A549 (cell line): ENCODE data around the gene F11R. TPM values are rescaled to one million over a fixed set of nuclear protein-coding genes. Genes with fewer than 3 reads are reported as not detected.

ENCODE experiments used
- ATAC-seq, 2 experiments: fragments of 200-7000 bp in 1 of 2; fragments of >200 bp in 1 of 2; cut with Nextera tagmentation in 1 of 2; cut with Tn5 transposase in 1 of 2; 3 replicates each; pipeline versions ENCODE4 v1.8.0 to v1.9.1; 2018 to 2020; ENCODE audit warnings: mild to moderate bottlenecking in 1 of 2, moderate library complexity in 1 of 2
- CTCF ChIA-PET: fragments of 300-600 bp; sonication (Branson Sonifier 250); formaldehyde crosslinking; extraction: SDS; loops from one replicate; lab custom pipeline; 2021; ENCODE audit warnings: antibody characterized with exemption, inconsistent platforms; lab: Yijun Ruan, JAX
- POLR2A ChIA-PET: fragments of 350-600 bp; formaldehyde crosslinking; extraction: SDS; loops from one replicate; lab custom pipeline; 2021; ENCODE audit warnings: antibody characterized with exemption, inconsistent platforms; lab: Yijun Ruan, JAX
- DNase-seq, 2 experiments: peaks; one replicate each; pipeline versions ENCODE4 v3.0.0 to v3.0.0-alpha.2; 2011 to 2016; ENCODE audit warnings: low read depth in 1 of 2, low spot score in 1 of 2
- FAIRE-seq: peaks from 2 replicates; lab custom pipeline; 2011; peaks lifted over from hg19 to GRCh38; lab: Jason Lieb, UNC
- H3K27ac ChIP-seq, 2 experiments: fragments of >200 bp; sonication (Bioruptor Twin); formaldehyde crosslinking; 3 replicates each; pipeline ENCODE4 v1.5.1; 2016 to 2017
- H3K4me1 ChIP-seq: fragments of >200 bp; sonication (Bioruptor Twin); formaldehyde crosslinking; 3 replicates; pipeline ENCODE4 v1.6.1; 2016
- H3K4me2 ChIP-seq: fragments of >200 bp; sonication (Bioruptor Twin); formaldehyde crosslinking; 3 replicates; pipeline ENCODE4 v1.6.1; 2016
- H3K4me3 ChIP-seq: fragments of >200 bp; sonication (Bioruptor Twin); formaldehyde crosslinking; 3 replicates; pipeline ENCODE4 v1.5.1; 2016
- H3K9me3 ChIP-seq: fragments of >200 bp; sonication (Bioruptor Twin); formaldehyde crosslinking; 3 replicates; pipeline ENCODE4 v1.6.1; 2016
- BHLHE40 ChIP-seq: IDR thresholded peaks from 2 replicates; pipeline ENCODE4 v1.6.1; 2012; ENCODE audit warnings: low read depth, low read length, inconsistent platforms
- CBX8 ChIP-seq: fragments of 200-600 bp; sonication (generic); IDR thresholded peaks from 2 replicates; pipeline ENCODE4 v1.6.1; 2016
- CHD4 ChIP-seq: fragments of 200-600 bp; sonication (generic); IDR thresholded peaks from 2 replicates; pipeline ENCODE4 v1.6.1; 2016; ENCODE audit warnings: antibody characterized with exemption, mild to moderate bottlenecking, borderline replicate concordance
- EHF ChIP-seq: fragments of 250-450 bp; sonication (Bioruptor Pico); IDR thresholded peaks from 2 replicates; pipeline ENCODE4 v1.5.0; 2020; ENCODE audit warnings: mild to moderate bottlenecking
- EHMT2 ChIP-seq: fragments of 200-600 bp; sonication (generic); IDR thresholded peaks from 2 replicates; pipeline ENCODE4 v1.6.1; 2016; ENCODE audit warnings: antibody characterized with exemption, low read depth, mild to moderate bottlenecking, moderate library complexity
- ESRRA ChIP-seq: fragments of 150-350 bp; IDR thresholded peaks from 2 replicates; pipeline ENCODE4 v1.6.1; 2014; ENCODE audit warnings: mild to moderate bottlenecking, low read length, borderline replicate concordance
- HES2 ChIP-seq: fragments of >200 bp; sonication (Bioruptor Twin); formaldehyde crosslinking; IDR thresholded peaks from 2 replicates; pipeline ENCODE4 v1.6.1; 2016
- HOXB13 ChIP-seq: fragments of 250-450 bp; sonication (Bioruptor Pico); IDR thresholded peaks from 2 replicates; pipeline ENCODE4 v1.5.0; 2020; ENCODE audit warnings: low read depth, mild to moderate bottlenecking, moderate library complexity
- HOXB5 ChIP-seq: fragments of 250-450 bp; sonication (Bioruptor Pico); IDR thresholded peaks from 2 replicates; pipeline ENCODE4 v1.5.0; 2020; ENCODE audit warnings: mild to moderate bottlenecking, moderate library complexity
- JUN ChIP-seq, 2 experiments: fragments of >200 bp; sonication (Bioruptor Twin); formaldehyde crosslinking; IDR thresholded peaks; 2 replicates in 1 of 2; 3 replicates in 1 of 2; pipeline ENCODE4 v1.6.1; 2016 to 2017
- KDM1A ChIP-seq: fragments of 200-600 bp; sonication (generic); IDR thresholded peaks from 2 replicates; pipeline ENCODE4 v1.6.1; 2016; ENCODE audit warnings: low read depth, mild to moderate bottlenecking
- MAFK ChIP-seq: fragments of 450-650 bp; IDR thresholded peaks from 2 replicates; pipeline ENCODE4 v1.6.1; 2014; ENCODE audit not compliant: partially characterized antibody
- MAZ ChIP-seq: fragments of 150-350 bp; IDR thresholded peaks from 2 replicates; pipeline ENCODE4 v1.6.1; 2014; ENCODE audit warnings: antibody characterized with exemption, low read depth, low read length, borderline replicate concordance
- NFE2L2 ChIP-seq: fragments of 150-350 bp; conservative IDR thresholded peaks from 2 replicates; pipeline ENCODE4 v1.6.1; 2014; ENCODE audit warnings: low read length
- PHF8 ChIP-seq: fragments of 200-600 bp; sonication (generic); IDR thresholded peaks from 2 replicates; pipeline ENCODE4 v1.6.1; 2016; ENCODE audit warnings: low read depth, mild to moderate bottlenecking, antibody characterized with exemption, moderate library complexity, borderline replicate concordance
- POLR2A ChIP-seq: IDR thresholded peaks from 2 replicates; pipeline ENCODE4 v1.6.1; 2012; ENCODE audit warnings: mild to moderate bottlenecking, low read length
- POLR2AphosphoS2 ChIP-seq: conservative IDR thresholded peaks from 2 replicates; pipeline ENCODE4 v1.6.1; 2012; ENCODE audit warnings: low read length, improper control_type of control experiment, inconsistent platforms
- RAD21 ChIP-seq, 2 experiments: fragments of >200 bp in 1 of 2; sonication (Bioruptor Twin) in 1 of 2; formaldehyde crosslinking in 1 of 2; IDR thresholded peaks in 1 of 2; conservative IDR thresholded peaks in 1 of 2; 2 replicates in 1 of 2; 3 replicates in 1 of 2; pipeline ENCODE4 v1.6.1; 2012 to 2018; ENCODE audit warnings: inconsistent platforms in 1 of 2
- RCOR1 ChIP-seq: fragments of 150-350 bp; IDR thresholded peaks from 2 replicates; pipeline ENCODE4 v1.6.1; 2014; ENCODE audit warnings: antibody characterized with exemption, low read length, low read depth
- RFX5 ChIP-seq: fragments of 450-650 bp; IDR thresholded peaks from 2 replicates; pipeline ENCODE4 v1.7.1; 2014; ENCODE audit warnings: antibody characterized with exemption, mild to moderate bottlenecking, moderate library complexity
- RNF2 ChIP-seq: fragments of 200-600 bp; sonication (generic); IDR thresholded peaks from 2 replicates; pipeline ENCODE4 v1.6.1; 2016; ENCODE audit warnings: low read depth, mild to moderate bottlenecking, antibody characterized with exemption, moderate library complexity, borderline replicate concordance
- SREBF2 ChIP-seq: fragments of 450-650 bp; IDR thresholded peaks from 2 replicates; pipeline ENCODE4 v1.6.1; 2014; ENCODE audit warnings: mild to moderate bottlenecking, moderate library complexity
- TP53 ChIP-seq: fragments of 250-450 bp; sonication (Bioruptor Pico); IDR thresholded peaks from 2 replicates; pipeline ENCODE4 v1.5.0; 2021; ENCODE audit warnings: mild to moderate bottlenecking, moderate library complexity
- USF2 ChIP-seq: fragments of 450-650 bp; IDR thresholded peaks from 2 replicates; pipeline ENCODE4 v1.6.1; 2014; ENCODE audit warnings: antibody characterized with exemption
- ZFP36 ChIP-seq: fragments of 450-650 bp; IDR thresholded peaks from 2 replicates; pipeline ENCODE4 v1.6.1; 2014; ENCODE audit warnings: borderline replicate concordance; ENCODE audit not compliant: partially characterized antibody
- ZNF302 ChIP-seq: fragments of 250-450 bp; sonication (Bioruptor Pico); IDR thresholded peaks from 2 replicates; pipeline ENCODE4 v1.9.0; 2021; ENCODE audit warnings: inconsistent platforms, mild to moderate bottlenecking, moderate library complexity
- WGBS: methylation state at CpG from one replicate; pipeline ENCODE4 v1.1.6; 2017; ENCODE audit errors: missing lambda C conversion rate; 5-methylcytosine and 5-hydroxymethylcytosine counted together
- polyA plus RNA-seq, 4 experiments: library from polyadenylated mRNA; depleted of rRNA in 3 of 4; stranded (reverse); fragments of >200 nt; fragmentation: RNase III in 1 of 4; extraction: RNeasy Plus Mini Kit Qiagen cat#74134 plus additional on column Dnase treatment in 1 of 4; gene quantifications; 2 replicates in 3 of 4; 3 replicates in 1 of 4; pipeline ENCODE4 v1.2.3, GENCODE V29; 2011 to 2017
- TF ChIP-seq, protein P1 (sequence below): fragments of 250-450 bp; sonication (Bioruptor Pico); IDR thresholded peaks from 2 replicates; pipeline ENCODE4 v1.5.0; 2021; ENCODE audit warnings: mild to moderate bottlenecking, moderate library complexity, borderline replicate concordance
- TF ChIP-seq, protein P2 (sequence below): fragments of 200-600 bp; sonication (generic); IDR thresholded peaks from 2 replicates; pipeline ENCODE4 v1.6.1; 2016; ENCODE audit warnings: antibody characterized with exemption, mild to moderate bottlenecking, moderate library complexity

Gene F11R
- polyA plus RNA-seq, 2 of the 4 experiments (the other 2 are of a cell fraction), result 30.3 to 62.0 TPM

DNA sequence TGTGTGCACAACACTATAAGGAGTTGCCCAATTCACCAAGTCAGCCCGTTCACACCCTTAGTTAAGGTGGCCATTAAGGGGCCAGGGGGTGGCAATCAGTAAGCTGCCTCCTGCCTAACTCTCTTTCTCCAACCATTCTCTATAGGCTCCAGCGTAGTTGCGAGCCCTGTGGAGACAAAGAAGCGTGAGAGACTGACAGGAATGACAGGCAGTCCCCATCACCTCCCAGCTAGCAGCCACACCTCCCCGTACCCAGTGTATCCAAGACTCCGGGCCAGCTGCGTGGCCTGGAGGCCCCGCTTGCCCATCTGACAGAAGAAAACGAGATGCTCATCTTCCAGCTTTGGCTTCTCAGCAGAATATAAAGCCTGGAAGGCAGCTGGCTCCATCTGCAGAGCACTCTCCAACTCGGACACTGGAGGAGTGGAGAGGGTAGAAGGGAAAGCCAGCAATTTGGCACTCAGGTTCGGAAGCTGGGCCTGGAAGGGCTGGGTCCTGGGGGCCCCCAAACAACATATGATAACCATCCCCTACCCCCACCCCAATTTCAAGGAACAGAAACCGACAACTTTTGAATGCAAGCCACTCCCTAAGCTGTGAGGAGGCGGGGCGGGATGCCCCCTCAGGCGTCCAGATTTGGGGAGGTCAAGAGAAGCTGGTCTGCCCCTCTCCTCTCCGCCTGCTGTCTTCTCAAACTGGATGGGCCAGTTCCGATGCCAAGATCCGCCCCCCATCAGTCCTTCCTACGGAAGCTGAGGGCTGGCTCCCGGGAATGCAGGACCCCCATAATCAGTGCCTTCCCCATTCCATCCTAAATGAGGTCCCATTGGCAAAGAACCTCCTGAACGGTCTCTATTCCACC, 16.9 kb upstream of the F11R start:
- WGBS, result 86% methylated on average over 21 of the region's 21 CpGs
- Histone ChIP-seq H3K4me1 (no peaks in the 10 kb centered on the region), H3K4me2 (no peak overlapping the region), H3K9me3 (no peaks in the 10 kb centered on the region), H3K4me3 (no peak overlapping the region), H3K27ac (no peak overlapping the region)
- ATAC-seq, result no peak
- no peak for DNase-seq
- FAIRE-seq, result no peak
- POLR2A ChIA-PET, result interaction anchor here (1.3 kb wide), 1 partner anchor 17 kb away, joined by 5 read pairs; the partner anchor contains the start of gene F11R
- CTCF ChIA-PET, result interaction anchor here (0.5 to 2.0 kb wide), 6 partner anchors 33 to 234 kb away, joined by 3 to 10 read pairs (median 3); partner anchors contain the start of gene KLHDC9
- TF ChIP-seq MAZ (no peak), ZNF302 (CRISPR knock-in tag) (no peak), RFX5 (no peak), NFE2L2 (no peak), HOXB5 (CRISPR knock-in tag) (no peak), CBX8 (no peak), KDM1A (no peak), RNF2 (no peak), POLR2AphosphoS2 (no peak), RAD21 (conservative IDR thresholded peaks at IDR 0.05 in 1 of 2, IDR thresholded peaks at IDR 0.05 in 1 of 2) (no peak), BHLHE40 (no peak), CHD4 (no peak), HES2 (no peak), SREBF2 (no peak), RCOR1 (no peak), HOXB13 (CRISPR knock-in tag) (no peak), MAFK (no peak), EHF (no peak)
- TF ChIP-seq, protein P1, sequence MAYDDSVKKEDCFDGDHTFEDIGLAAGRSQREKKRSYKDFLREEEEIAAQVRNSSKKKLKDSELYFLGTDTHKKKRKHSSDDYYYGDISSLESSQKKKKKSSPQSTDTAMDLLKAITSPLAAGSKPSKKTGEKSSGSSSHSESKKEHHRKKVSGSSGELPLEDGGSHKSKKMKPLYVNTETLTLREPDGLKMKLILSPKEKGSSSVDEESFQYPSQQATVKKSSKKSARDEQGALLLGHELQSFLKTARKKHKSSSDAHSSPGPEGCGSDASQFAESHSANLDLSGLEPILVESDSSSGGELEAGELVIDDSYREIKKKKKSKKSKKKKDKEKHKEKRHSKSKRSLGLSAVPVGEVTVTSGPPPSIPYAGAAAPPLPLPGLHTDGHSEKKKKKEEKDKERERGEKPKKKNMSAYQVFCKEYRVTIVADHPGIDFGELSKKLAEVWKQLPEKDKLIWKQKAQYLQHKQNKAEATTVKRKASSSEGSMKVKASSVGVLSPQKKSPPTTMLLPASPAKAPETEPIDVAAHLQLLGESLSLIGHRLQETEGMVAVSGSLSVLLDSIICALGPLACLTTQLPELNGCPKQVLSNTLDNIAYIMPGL, result no peak

DNA sequence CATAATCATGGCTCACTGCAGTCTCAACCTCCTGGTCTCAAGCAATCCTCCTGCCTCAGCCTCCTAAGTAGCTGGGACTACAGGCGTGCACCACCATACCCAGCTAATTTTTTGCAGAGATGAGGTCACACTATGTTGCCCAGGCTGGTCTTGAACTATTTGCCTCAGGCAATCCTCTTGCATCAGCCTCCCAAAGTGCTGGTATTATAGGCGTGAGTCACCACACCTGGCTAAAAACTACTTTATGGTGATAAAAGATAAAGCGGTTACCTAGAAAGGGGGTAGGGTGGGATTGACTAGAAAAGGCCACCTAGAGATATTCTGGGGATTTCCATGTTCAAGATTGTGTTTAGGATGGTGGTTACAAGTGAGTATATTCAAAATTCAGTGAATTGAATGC, 12.8 kb upstream of the F11R start:
- Histone ChIP-seq H3K9me3 (no peaks in the 10 kb centered on the region), H3K4me2 (no peak overlapping the region), H3K4me1 (no peaks in the 10 kb centered on the region), H3K27ac (no peak overlapping the region), H3K4me3 (no peak overlapping the region)
- ChIA-PET CTCF (interaction anchor here (0.7 to 3.2 kb wide), 3 partner anchors 8 to 64 kb away, joined by 5 to 11 read pairs (median 9); partner anchors contain the start of gene KLHDC9), POLR2A (interaction anchor here (0.6 to 0.7 kb wide), 2 partner anchors 15 to 318 kb away, joined by 4 to 6 read pairs; no protein-coding TSS in a partner anchor)
- ATAC-seq (no peak), DNase-seq (no peak), FAIRE-seq (no peak)
- WGBS, result 80% methylated on average over 3 of the region's 3 CpGs
- TF ChIP-seq TP53 (CRISPR knock-in tag), result no peak
- no peak for TF ChIP-seq NFE2L2
- TF ChIP-seq EHMT2, result no peak
- TF ChIP-seq, protein P2, sequence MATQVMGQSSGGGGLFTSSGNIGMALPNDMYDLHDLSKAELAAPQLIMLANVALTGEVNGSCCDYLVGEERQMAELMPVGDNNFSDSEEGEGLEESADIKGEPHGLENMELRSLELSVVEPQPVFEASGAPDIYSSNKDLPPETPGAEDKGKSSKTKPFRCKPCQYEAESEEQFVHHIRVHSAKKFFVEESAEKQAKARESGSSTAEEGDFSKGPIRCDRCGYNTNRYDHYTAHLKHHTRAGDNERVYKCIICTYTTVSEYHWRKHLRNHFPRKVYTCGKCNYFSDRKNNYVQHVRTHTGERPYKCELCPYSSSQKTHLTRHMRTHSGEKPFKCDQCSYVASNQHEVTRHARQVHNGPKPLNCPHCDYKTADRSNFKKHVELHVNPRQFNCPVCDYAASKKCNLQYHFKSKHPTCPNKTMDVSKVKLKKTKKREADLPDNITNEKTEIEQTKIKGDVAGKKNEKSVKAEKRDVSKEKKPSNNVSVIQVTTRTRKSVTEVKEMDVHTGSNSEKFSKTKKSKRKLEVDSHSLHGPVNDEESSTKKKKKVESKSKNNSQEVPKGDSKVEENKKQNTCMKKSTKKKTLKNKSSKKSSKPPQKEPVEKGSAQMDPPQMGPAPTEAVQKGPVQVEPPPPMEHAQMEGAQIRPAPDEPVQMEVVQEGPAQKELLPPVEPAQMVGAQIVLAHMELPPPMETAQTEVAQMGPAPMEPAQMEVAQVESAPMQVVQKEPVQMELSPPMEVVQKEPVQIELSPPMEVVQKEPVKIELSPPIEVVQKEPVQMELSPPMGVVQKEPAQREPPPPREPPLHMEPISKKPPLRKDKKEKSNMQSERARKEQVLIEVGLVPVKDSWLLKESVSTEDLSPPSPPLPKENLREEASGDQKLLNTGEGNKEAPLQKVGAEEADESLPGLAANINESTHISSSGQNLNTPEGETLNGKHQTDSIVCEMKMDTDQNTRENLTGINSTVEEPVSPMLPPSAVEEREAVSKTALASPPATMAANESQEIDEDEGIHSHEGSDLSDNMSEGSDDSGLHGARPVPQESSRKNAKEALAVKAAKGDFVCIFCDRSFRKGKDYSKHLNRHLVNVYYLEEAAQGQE, result no peak
- no peak for TF ChIP-seq EHF
- TF ChIP-seq PHF8, result no peak
- TF ChIP-seq JUN (IDR thresholded peaks at IDR 0.05), result no peak
- no peak for TF ChIP-seq POLR2AphosphoS2
- no peak for TF ChIP-seq USF2
- no peak for TF ChIP-seq POLR2A
- TF ChIP-seq ZFP36, result no peak
- TF ChIP-seq, protein P1, result no peak
- TF ChIP-seq ESRRA, result no peak
